H1 (cell line): ENCODE results near the gene WRAP73. TPM values are rescaled to one million over a fixed set of nuclear protein-coding genes. Genes with fewer than 3 reads are reported as not detected.

ENCODE experiments used
- CTCF ChIA-PET: fragments of 300-600 bp; sonication (Branson Sonifier 250); formaldehyde crosslinking; loops from one replicate; lab custom pipeline; 2021; ENCODE audit not compliant: partially characterized antibody; lab: Charles Lee
- POLR2A ChIA-PET: fragments of 300-600 bp; sonication (Branson Sonifier 250); formaldehyde crosslinking; loops from one replicate; lab custom pipeline; 2021; ENCODE audit warnings: inconsistent platforms; ENCODE audit not compliant: partially characterized antibody; lab: Charles Lee
- DNase-seq, 2 experiments: peaks; one replicate each; pipeline versions ENCODE4 v3.0.0 to v3.0.0-alpha.2; 2010 to 2022; ENCODE audit warnings: low spot score in 2 of 2, low read depth in 1 of 2, mixed read lengths in 1 of 2
- FAIRE-seq: peaks from 2 replicates; lab custom pipeline; 2011; peaks lifted over from hg19 to GRCh38; lab: Jason Lieb, UNC
- H2AFZ ChIP-seq: 2 replicates; pipeline ENCODE4 v1.8.1; 2012; ENCODE audit warnings: low read length, inconsistent platforms
- H2AK5ac ChIP-seq: 2 replicates; pipeline ENCODE4 v1.6.1; 2013; ENCODE audit warnings: low read depth, low read length
- H2BK120ac ChIP-seq: replicated peaks from 2 replicates; pipeline ENCODE3; 2013; ENCODE audit warnings: low read depth, low read length, inconsistent platforms
- H2BK12ac ChIP-seq: 2 replicates; pipeline ENCODE4 v1.6.1; 2013; ENCODE audit warnings: low read depth, low read length
- H2BK15ac ChIP-seq: 2 replicates; pipeline ENCODE4 v1.6.1; 2013; ENCODE audit warnings: low read length
- H2BK20ac ChIP-seq: 2 replicates; pipeline ENCODE4 v1.6.1; 2013; ENCODE audit warnings: low read length
- H2BK5ac ChIP-seq: 2 replicates; pipeline ENCODE4 v1.6.1; 2013; ENCODE audit warnings: low read depth, low read length
- H3K14ac ChIP-seq: 2 replicates; pipeline ENCODE4 v1.6.1; 2013; ENCODE audit warnings: inconsistent platforms; ENCODE audit not compliant: insufficient read length
- H3K18ac ChIP-seq: 2 replicates; pipeline ENCODE4 v1.6.1; 2013; ENCODE audit warnings: low read length; ENCODE audit errors: extremely low read depth
- H3K23ac ChIP-seq: 2 replicates; pipeline ENCODE4 v1.6.1; 2013; ENCODE audit warnings: inconsistent platforms; ENCODE audit not compliant: insufficient read length
- H3K23me2 ChIP-seq: 2 replicates; pipeline ENCODE4 v1.6.1; 2013; ENCODE audit warnings: low read depth, low read length
- H3K27ac ChIP-seq: 2 replicates; pipeline ENCODE4 v1.6.1; 2011; ENCODE audit warnings: low read depth, low read length, inconsistent platforms
- H3K27me3 ChIP-seq, 4 experiments: replicated peaks in 1 of 4; 1 replicate in 1 of 4; 2 replicates in 3 of 4; pipeline versions ENCODE4 v1.6.1 to v1.8.1; 2011 to 2013; ENCODE audit warnings: low read length in 3 of 4, mild to moderate bottlenecking in 3 of 4, inconsistent platforms in 2 of 4, mixed read lengths in 2 of 4, moderate library complexity in 1 of 4; ENCODE audit not compliant: control insufficient read depth in 3 of 4, insufficient read depth in 3 of 4; ENCODE audit errors: extremely low read depth in 1 of 4
- H3K36me3 ChIP-seq, 4 experiments: 2 replicates each; pipeline versions ENCODE4 v1.6.1 to v1.8.1; 2011 to 2013; ENCODE audit warnings: mild to moderate bottlenecking in 4 of 4, low read length in 3 of 4, moderate library complexity in 2 of 4, control low read depth in 1 of 4, inconsistent platforms in 1 of 4; ENCODE audit not compliant: insufficient read depth in 4 of 4, control insufficient read depth in 2 of 4
- H3K4ac ChIP-seq: replicated peaks from 2 replicates; pipeline ENCODE3; 2013; ENCODE audit warnings: low read length, low read depth, mixed read lengths, inconsistent platforms; ENCODE audit not compliant: insufficient read length
- H3K4me1 ChIP-seq, 4 experiments: replicated peaks in 1 of 4; 1 replicate in 1 of 4; 2 replicates in 3 of 4; pipeline versions ENCODE4 v1.6.1 to v1.8.1; 2011 to 2013; ENCODE audit warnings: low read length in 3 of 4, inconsistent platforms in 2 of 4, mixed read lengths in 1 of 4; ENCODE audit not compliant: insufficient read depth in 4 of 4, control insufficient read depth in 3 of 4
- H3K4me2 ChIP-seq, 2 experiments: 2 replicates each; pipeline versions ENCODE4 v1.6.1 to v1.8.1; 2011 to 2013; ENCODE audit warnings: low read depth in 2 of 2, low read length in 2 of 2, control low read depth in 1 of 2, inconsistent platforms in 1 of 2, mild to moderate bottlenecking in 1 of 2; ENCODE audit not compliant: insufficient read depth in 1 of 2
- H3K4me3 ChIP-seq, 4 experiments: fragments of 200-600, 300-600 bp in 1 of 4; sonication (generic), shearing (Covaris generic), sonication (Bioruptor Twin) in 1 of 4; 2 replicates each; pipeline versions ENCODE4 v1.5.1 to v1.8.1; 2011 to 2016; ENCODE audit warnings: low read length in 4 of 4, low read depth in 3 of 4, control low read depth in 2 of 4, inconsistent platforms in 2 of 4, mild to moderate bottlenecking in 2 of 4, mixed read lengths in 1 of 4, moderate library complexity in 1 of 4; ENCODE audit not compliant: insufficient read depth in 2 of 4; ENCODE audit errors: extremely low read depth in 1 of 4
- H3K56ac ChIP-seq: replicated peaks from 2 replicates; pipeline ENCODE3; 2013; ENCODE audit warnings: low read depth, mild to moderate bottlenecking, mixed read lengths, low read length, inconsistent platforms; ENCODE audit not compliant: insufficient read length
- H3K79me1 ChIP-seq: 2 replicates; pipeline ENCODE4 v1.6.1; 2013; ENCODE audit warnings: low read depth, low read length, control low read depth
- H3K79me2 ChIP-seq, 2 experiments: 2 replicates each; pipeline versions ENCODE4 v1.6.1 to v1.8.1; 2012 to 2013; ENCODE audit warnings: low read length in 2 of 2, mild to moderate bottlenecking in 2 of 2, inconsistent platforms in 1 of 2; ENCODE audit not compliant: insufficient read depth in 2 of 2, control insufficient read depth in 1 of 2
- H3K9ac ChIP-seq, 4 experiments: replicated peaks in 1 of 4; 1 replicate in 1 of 4; 2 replicates in 3 of 4; pipeline versions ENCODE4 v1.6.1 to v1.8.1; 2011 to 2013; ENCODE audit warnings: low read depth in 3 of 4, low read length in 3 of 4, control low read depth in 2 of 4, mild to moderate bottlenecking in 2 of 4, moderate library complexity in 2 of 4, inconsistent platforms in 1 of 4; ENCODE audit errors: extremely low read depth in 1 of 4
- H3K9me3 ChIP-seq, 2 experiments: 2 replicates each; pipeline versions ENCODE4 v1.6.1 to v1.8.1; 2012 to 2013; ENCODE audit warnings: mild to moderate bottlenecking in 2 of 2, moderate library complexity in 2 of 2, control low read depth in 1 of 2, inconsistent platforms in 1 of 2, low read depth in 1 of 2, low read length in 1 of 2, mixed read lengths in 1 of 2; ENCODE audit not compliant: insufficient read depth in 2 of 2
- H4K20me1 ChIP-seq, 2 experiments: replicated peaks in 1 of 2; 2 replicates each; pipeline versions ENCODE3 to v1.8.1; 2011 to 2013; ENCODE audit warnings: inconsistent platforms in 2 of 2, low read length in 2 of 2, mild to moderate bottlenecking in 1 of 2; ENCODE audit not compliant: insufficient read depth in 2 of 2, control insufficient read depth in 1 of 2
- H4K5ac ChIP-seq: 2 replicates; pipeline ENCODE4 v1.6.1; 2013; ENCODE audit warnings: low read length, low read depth, mixed read lengths, inconsistent platforms; ENCODE audit not compliant: insufficient read length
- H4K8ac ChIP-seq: 2 replicates; pipeline ENCODE4 v1.8.0; 2013; ENCODE audit warnings: mild to moderate bottlenecking, moderate library complexity, low read length, inconsistent platforms; ENCODE audit not compliant: insufficient read depth; ENCODE audit errors: extremely low read depth
- H4K91ac ChIP-seq: replicated peaks from 2 replicates; pipeline ENCODE3; 2013; ENCODE audit warnings: low read length, mixed read lengths, inconsistent platforms; ENCODE audit not compliant: insufficient read length
- GTF2F1 ChIP-seq: IDR thresholded peaks from 2 replicates; pipeline ENCODE4 v1.6.1; 2012; ENCODE audit warnings: low read depth, low read length, improper control_type of control experiment, borderline replicate concordance
- TCF12 ChIP-seq: IDR thresholded peaks from 2 replicates; pipeline ENCODE4 v1.6.1; 2011; ENCODE audit warnings: low read depth, mild to moderate bottlenecking, low read length
- YY1 ChIP-seq: IDR thresholded peaks from 2 replicates; pipeline ENCODE4 v1.6.1; 2011; ENCODE audit warnings: low read depth, mild to moderate bottlenecking, low read length
- ZNF274 ChIP-seq: IDR thresholded peaks from 2 replicates; pipeline ENCODE4 v1.7.0; 2012; ENCODE audit warnings: low read length, borderline replicate concordance; ENCODE audit errors: extremely low read depth
- WGBS, 2 experiments: shearing (Covaris generic) in 1 of 2; methylation state at CpG; one replicate each; pipeline versions ENCODE4 v1.1.6 to v1.1.7; 2013 to 2015; ENCODE audit warnings: low lambda C conversion rate in 2 of 2, mixed read lengths in 2 of 2, inconsistent platforms in 1 of 2, low coverage in 1 of 2, missing lambda C conversion rate in 1 of 2; ENCODE audit not compliant: insufficient replicate concordance in 2 of 2, insufficient coverage in 1 of 2, insufficient read length in 1 of 2; ENCODE audit errors: extremely low coverage in 1 of 2, missing lambda C conversion rate in 1 of 2; 5-methylcytosine and 5-hydroxymethylcytosine counted together
- polyA plus RNA-seq, 7 experiments: library from polyadenylated mRNA; depleted of rRNA in 3 of 7; stranded (reverse) in 5 of 7; unstranded in 2 of 7; fragments of >200 nt in 5 of 7; fragments of 200-250 nt in 2 of 7; gene quantifications; 1 replicate in 5 of 7; 2 replicates in 1 of 7; 4 replicates in 1 of 7; pipeline versions ENCODE4 v1.2.1 to v1.2.3, GENCODE V29; 2011 to 2013; ENCODE audit warnings: missing spikeins in 2 of 7, mixed read lengths in 2 of 7
- total RNA-seq: library from RNA; stranded (reverse); fragmentation: NEBNext Ultra II Directional; extraction: Animal tissue kit (Norgen Biotek cat#: 25700); gene quantifications from 2 replicates; pipeline ENCODE4 v1.2.1, GENCODE V29; 2021
- TF ChIP-seq, protein P1 (sequence below): IDR thresholded peaks from 2 replicates; pipeline ENCODE4 v1.6.1; 2012; ENCODE audit warnings: inconsistent platforms

WRAP73 gene
- total and polyA plus RNA-seq, 2 of the 8 experiments (the other 6 are each of a cell fraction or from before 2014, with no cell fraction given), result 30.3 to 50.7 TPM

DNA sequence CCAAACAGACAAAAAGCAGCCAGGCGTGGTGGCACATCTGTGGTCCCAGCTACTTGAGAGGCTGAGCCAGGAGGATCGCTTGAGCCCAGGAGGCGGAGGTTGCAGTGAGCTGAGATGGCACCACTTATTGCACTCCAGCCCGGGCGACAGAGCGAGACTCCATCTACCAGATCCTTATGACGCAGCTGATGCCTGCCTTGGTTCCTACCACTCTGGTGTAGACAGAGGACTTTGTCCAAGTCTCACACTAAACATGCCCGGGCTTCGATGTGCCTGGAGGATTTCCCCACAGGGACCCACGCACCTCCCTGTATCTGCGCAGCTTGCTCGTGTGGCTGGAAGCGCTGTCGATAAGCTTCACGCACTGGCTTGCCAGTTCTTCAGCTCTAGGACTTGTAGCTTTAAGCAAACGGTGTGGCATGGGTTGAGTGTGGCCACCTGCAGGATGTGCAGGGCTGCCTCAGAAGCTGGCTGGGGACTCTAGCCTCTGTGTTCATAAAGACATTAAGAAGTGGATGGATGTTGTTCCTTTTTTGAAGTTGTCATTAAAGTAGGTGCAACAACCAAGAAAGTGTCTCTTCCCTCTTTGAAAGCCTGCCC is 20.2 kb downstream of the WRAP73 start:
- no peak overlapping the region for H3K4me2 ChIP-seq
- no peak overlapping the region for H2BK5ac ChIP-seq
- H2BK20ac ChIP-seq, result no peak overlapping the region
- FAIRE-seq (no peak), DNase-seq (no peak)
- H3K4me1 ChIP-seq, result peaks cover 0 to 15% (median 2%) of the 10 kb centered on the region in 4 experiments; a peak in 4 of 7 replicates
- H4K20me1 ChIP-seq, result peaks cover 7 to 10% of the 10 kb centered on the region in 2 experiments
- no peak overlapping the region for H4K91ac ChIP-seq
- H2AFZ ChIP-seq, result no peak overlapping the region
- no peak overlapping the region for H3K56ac ChIP-seq
- H3K27ac ChIP-seq, result no peak overlapping the region
- WGBS, 2 experiments, result 92% methylated on average over 16 of the region's 16 CpGs; no CpG with 5 or more reads in 1 of the 2 experiments
- no peak overlapping the region for H4K5ac ChIP-seq
- no peak overlapping the region for H3K23ac ChIP-seq
- no peaks in the 10 kb centered on the region for H3K79me1 ChIP-seq
- no peak overlapping the region for H3K14ac ChIP-seq
- H3K9ac ChIP-seq, result no peak overlapping the region
- no peak overlapping the region for H2AK5ac ChIP-seq
- peaks cover 4% of the 10 kb centered on the region for H3K23me2 ChIP-seq
- no peaks in the 10 kb centered on the region; a peak in 1 of 4 replicates for H3K79me2 ChIP-seq
- ChIA-PET POLR2A (interaction anchor here (0.8 to 1.4 kb wide), 3 partner anchors 20 to 145 kb away, joined by 3 read pairs; partner anchors contain the start of gene WRAP73), CTCF (interaction anchor here (0.6 to 4.8 kb wide), 15 partner anchors 9 to 1223 kb away, joined by 3 to 22 read pairs (median 4); no protein-coding TSS in a partner anchor)
- no peak overlapping the region for H3K18ac ChIP-seq
- no peak overlapping the region for H4K8ac ChIP-seq
- H2BK15ac ChIP-seq, result no peak overlapping the region
- H2BK120ac ChIP-seq, result no peak overlapping the region
- no peaks in the 10 kb centered on the region for H3K27me3 ChIP-seq
- no peak overlapping the region for H2BK12ac ChIP-seq
- H3K36me3 ChIP-seq, result peaks cover 0 to 35% (median 10%) of the 10 kb centered on the region in 4 experiments; a peak in 6 of 8 replicates
- no peaks in the 10 kb centered on the region for H3K9me3 ChIP-seq
- H3K4ac ChIP-seq, result no peak overlapping the region
- no peak overlapping the region for H3K4me3 ChIP-seq
- no peak for TF ChIP-seq TCF12
- TF ChIP-seq ZNF274, result no peak
- TF ChIP-seq, protein P1, sequence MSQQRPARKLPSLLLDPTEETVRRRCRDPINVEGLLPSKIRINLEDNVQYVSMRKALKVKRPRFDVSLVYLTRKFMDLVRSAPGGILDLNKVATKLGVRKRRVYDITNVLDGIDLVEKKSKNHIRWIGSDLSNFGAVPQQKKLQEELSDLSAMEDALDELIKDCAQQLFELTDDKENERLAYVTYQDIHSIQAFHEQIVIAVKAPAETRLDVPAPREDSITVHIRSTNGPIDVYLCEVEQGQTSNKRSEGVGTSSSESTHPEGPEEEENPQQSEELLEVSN, result no peak
- TF ChIP-seq YY1, result no peak
- no peak for TF ChIP-seq GTF2F1
